ENCODE data around the gene COX14.
A peak's percentile ranks its signal among the peaks of the same experiment; 100 is the strongest.
"Not testable (repeated sequence)": the region's sequence is repeated elsewhere in the genome, so short reads cannot be mapped to it uniquely, and the experiment has no call there.

The COX14 gene

GRCh38 chr12:50148011-50148410 lies 36.0 kb downstream of the COX14 start:
- DNase-seq (ENCODE audit: extremely low spot score, insufficient read length, low read depth); FAIRE-seq: not testable (repeated sequence)

- FAIRE-seq (no peak), DNase-seq (ENCODE audit: extremely low spot score, insufficient read length, low read depth) (no peak)
These were observed 37.3 kb downstream of the COX14 start for GRCh38 chr12:50149311-50149710.

GRCh38 chr12:50151047-50151687 lies 39.1 kb downstream of the COX14 start:
- DNase-seq (ENCODE audit: extremely low spot score, insufficient read length, low read depth) (no peak), FAIRE-seq (no peak)

GRCh38 chr12:50154947-50155346 lies 42.9 kb downstream of the COX14 start:
- FAIRE-seq, result not testable (repeated sequence)

GRCh38 chr12:50156641-50157040 lies 44.6 kb downstream of the COX14 start:
- FAIRE-seq (no peak), DNase-seq (ENCODE audit: extremely low spot score, insufficient read length, low read depth) (no peak)

More at GRCh38 chr12:50154947-50155346, 42.9 kb downstream of the COX14 start:
- not testable (repeated sequence) for DNase-seq (ENCODE audit: extremely low spot score, insufficient read length, low read depth)

- FAIRE-seq (no peak), DNase-seq (ENCODE audit: extremely low spot score, insufficient read length, low read depth) (no peak)
These were observed 45.2 kb downstream of the COX14 start for GRCh38 chr12:50157259-50157658.

- DNase-seq (ENCODE audit: extremely low spot score, insufficient read length, low read depth) (no peak), FAIRE-seq (no peak)
These were observed 48.6 kb downstream of the COX14 start for GRCh38 chr12:50160643-50161042.

- no peak for FAIRE-seq
These were observed 50.2 kb downstream of the COX14 start for GRCh38 chr12:50162230-50162629.

GRCh38 chr12:50164963-50165362 lies 52.9 kb downstream of the COX14 start:
- DNase-seq (ENCODE audit: extremely low spot score, insufficient read length, low read depth), result no peak
- FAIRE-seq, result no peak

More at GRCh38 chr12:50162230-50162629, 50.2 kb downstream of the COX14 start:
- no peak for DNase-seq (ENCODE audit: extremely low spot score, insufficient read length, low read depth)

- DNase-seq (ENCODE audit: extremely low spot score, insufficient read length, low read depth) (peak; percentile 38), FAIRE-seq (no peak)
These were observed 54.7 kb downstream of the COX14 start for GRCh38 chr12:50166799-50167048.

- peak; percentile 96 for DNase-seq (ENCODE audit: extremely low spot score, insufficient read length, low read depth)
- peak; percentile 89 for FAIRE-seq
These were observed 55.2 kb downstream of the COX14 start, which contains the start of gene CERS5 for GRCh38 chr12:50167049-50167828. Gene CERS5 (minus strand): TSS chr12:50167369. CDS start chr12:50167297, 72 bp downstream.
